Panc1 (cell line): ENCODE results near the gene RPL19. TPM values are rescaled to one million over a fixed set of nuclear protein-coding genes. Genes with fewer than 3 reads are reported as not detected.

Source experiments
- ATAC-seq: fragments of 200-7000 bp; cut with Tn5 transposase; 2 replicates; pipeline ENCODE4 v1.9.1; 2020; ENCODE audit warnings: mild to moderate bottlenecking, moderate library complexity
- BruUV-seq: library from RNA; stranded (reverse); fragments of 400-500 nt; replicated peaks from 2 replicates; lab custom pipeline; 2021; lab: Mats Ljungman, UMichigan
- CTCF ChIA-PET: fragments of 300-600 bp; sonication (Branson Sonifier 250); formaldehyde crosslinking; loops from one replicate; lab custom pipeline; 2022; ENCODE audit warnings: antibody characterized with exemption; lab: Charles Lee
- POLR2A ChIA-PET: fragments of 300-600 bp; sonication (Branson Sonifier 250); formaldehyde crosslinking; loops from one replicate; lab custom pipeline; 2022; ENCODE audit warnings: antibody characterized with exemption; lab: Charles Lee
- DNase-seq: peaks from one replicate; pipeline ENCODE4 v3.0.0-alpha.2; 2010; ENCODE audit warnings: low read depth, low spot score
- H3K27ac ChIP-seq: 2 replicates; pipeline ENCODE4 v1.5.1; 2011; ENCODE audit warnings: mild to moderate bottlenecking, low read length, inconsistent platforms
- H3K27me3 ChIP-seq: fragments of 200-500 bp; sonication (Bioruptor generic); 2 replicates; pipeline ENCODE4 v1.6.0; 2014; ENCODE audit warnings: low read length, inconsistent platforms; ENCODE audit not compliant: control insufficient read depth, insufficient read depth
- H3K36me3 ChIP-seq: fragments of 200-500 bp; sonication (Bioruptor generic); 2 replicates; pipeline ENCODE4 v1.5.1; 2014; ENCODE audit warnings: inconsistent platforms, mild to moderate bottlenecking, low read length, moderate library complexity; ENCODE audit not compliant: control insufficient read depth, insufficient read depth
- H3K4me1 ChIP-seq: 2 replicates; pipeline ENCODE4 v1.5.1; 2011; ENCODE audit warnings: inconsistent platforms, mild to moderate bottlenecking, low read length, moderate library complexity; ENCODE audit not compliant: control insufficient read depth, insufficient read depth
- H3K4me3 ChIP-seq, 2 experiments: 2 replicates each; pipeline ENCODE4 v1.5.1; 2011 to 2012; ENCODE audit warnings: low read depth in 2 of 2, low read length in 2 of 2, mild to moderate bottlenecking in 2 of 2, inconsistent platforms in 1 of 2, moderate library complexity in 1 of 2
- H3K9me3 ChIP-seq: fragments of 200-500 bp; sonication (Bioruptor generic); 2 replicates; pipeline ENCODE4 v1.5.1; 2014; ENCODE audit warnings: low read depth, mild to moderate bottlenecking, inconsistent platforms, low read length, moderate library complexity; ENCODE audit not compliant: control insufficient read depth, insufficient read depth
- CTCF ChIP-seq: fragments of 450-650 bp; IDR thresholded peaks from 2 replicates; pipeline ENCODE4 v1.5.1; 2017; ENCODE audit warnings: mild to moderate bottlenecking
- POLR2AphosphoS5 ChIP-seq: IDR thresholded peaks from 2 replicates; pipeline ENCODE4 v1.6.1; 2012; ENCODE audit warnings: mild to moderate bottlenecking, low read depth, low read length, moderate library complexity
- REST ChIP-seq, 2 experiments: IDR thresholded peaks; 2 replicates each; pipeline ENCODE4 v1.6.1; 2011 to 2012; ENCODE audit warnings: low read depth in 2 of 2, control low read depth in 1 of 2, low read length in 1 of 2, mild to moderate bottlenecking in 1 of 2, moderate library complexity in 1 of 2; ENCODE audit not compliant: insufficient read depth in 1 of 2
- SIN3A ChIP-seq: IDR thresholded peaks from 2 replicates; pipeline ENCODE4 v1.6.1; 2012; ENCODE audit warnings: low read depth, mild to moderate bottlenecking, low read length, moderate library complexity, borderline replicate concordance; ENCODE audit not compliant: insufficient read depth
- TCF7L2 ChIP-seq: IDR thresholded peaks from 2 replicates; pipeline ENCODE4 v1.6.1; 2011; ENCODE audit warnings: mild to moderate bottlenecking, low read depth, low read length, inconsistent platforms
- in situ Hi-C: cut with HindIII; loops from 2 replicates; pipeline ENCODE4 v1.10.0; 2016; ENCODE audit warnings: low sequenced_read_pairs, low pct_unique_long_range_greater_than_20kb
- intact Hi-C: fragments of 100-400 bp; cut with micrococcal nuclease; formaldehyde crosslinking; loops from one replicate; pipeline ENCODE4 v1.10.0; 2022; ENCODE audit not compliant: unreplicated experiment
- total RNA-seq: library from RNA; stranded (reverse); gene quantifications from one replicate; pipeline ENCODE4 v1.2.1, GENCODE V29; 2021; ENCODE audit not compliant: unreplicated experiment

Gene RPL19
- total RNA-seq, 1 experiment from 2014 or later: 971 TPM

- no peak for ATAC-seq
- POLR2A ChIA-PET: interaction anchor here (0.6 kb wide), 1 partner anchor 9 kb away, joined by 6 read pairs; no protein-coding TSS in a partner anchor
Measured at GRCh38 chr17:39219647-39220154, 19.6 kb downstream of the RPL19 start.

GRCh38 chr17:39221572-39221971 is 21.5 kb downstream of the RPL19 start:
- BruUV-seq: no TSS peak
- TF ChIP-seq TCF7L2: no peak

More at GRCh38 chr17:39219647-39220154, 19.6 kb downstream of the RPL19 start:
- BruUV-seq: no TSS peak
- Histone ChIP-seq H3K4me3 (no peak overlapping the region), H3K4me1 (no peaks in the 10 kb centered on the region), H3K9me3 (no peaks in the 10 kb centered on the region), H3K27ac (no peak overlapping the region), H3K27me3 (no peaks in the 10 kb centered on the region), H3K36me3 (no peaks in the 10 kb centered on the region)
- TF ChIP-seq REST (IDR thresholded peaks at IDR 0.05; ENCODE audit: insufficient read depth in 1 of 2, low read depth in 2 of 2, low read length in 1 of 2) (no peak), POLR2AphosphoS5 (no peak), SIN3A (no peak), TCF7L2 (no peak), CTCF (no peak)
- no peak for DNase-seq
- CTCF ChIA-PET: interaction anchor here (0.8 kb wide), 1 partner anchor 15 kb away, joined by 8 read pairs; no protein-coding TSS in a partner anchor
- in situ Hi-C loops (no loop called here), intact Hi-C loops (no loop called here)

GRCh38 chr17:39222151-39222550 is 22.1 kb downstream of the RPL19 start:
- no peaks in the 10 kb centered on the region; the same call in 1 of the 2 replicates for H3K27me3 ChIP-seq
- ChIA-PET POLR2A (no interaction called here), CTCF (interaction anchor here (1.2 kb wide), 1 partner anchor 58 kb away, joined by 3 read pairs; no protein-coding TSS in a partner anchor)
- no peak for TF ChIP-seq REST (IDR thresholded peaks at IDR 0.05; ENCODE audit: insufficient read depth in 1 of 2, low read depth in 2 of 2, low read length in 1 of 2)
- no peak for TF ChIP-seq CTCF
- no peak for TF ChIP-seq TCF7L2
- no peak for TF ChIP-seq POLR2AphosphoS5
- TF ChIP-seq SIN3A: no peak
- intact Hi-C loops: no loop called here
- no peak overlapping the region for H3K27ac ChIP-seq
- no peaks in the 10 kb centered on the region for H3K4me1 ChIP-seq
- no peaks in the 10 kb centered on the region for H3K9me3 ChIP-seq
- no peaks in the 10 kb centered on the region for H3K36me3 ChIP-seq
- in situ Hi-C loops: no loop called here
- BruUV-seq: no TSS peak
- DNase-seq (no peak), ATAC-seq (no peak)
- H3K4me3 ChIP-seq: no peak overlapping the region

More at GRCh38 chr17:39221572-39221971, 21.5 kb downstream of the RPL19 start:
- Histone ChIP-seq H3K4me3 (no peak overlapping the region), H3K27me3 (no peaks in the 10 kb centered on the region; the same call in 1 of the 2 replicates), H3K27ac (no peak overlapping the region), H3K36me3 (no peaks in the 10 kb centered on the region), H3K9me3 (no peaks in the 10 kb centered on the region), H3K4me1 (no peaks in the 10 kb centered on the region)
- DNase-seq (no peak), ATAC-seq (no peak)
- in situ Hi-C loops (no loop called here), intact Hi-C loops (no loop called here)
- POLR2A ChIA-PET: no interaction called here
- CTCF ChIA-PET: no interaction called here
